ENCODE measurements around the gene SH3PXD2A. TPM values are rescaled to one million over a fixed set of nuclear protein-coding genes. Genes with fewer than 3 reads are reported as not detected.
A peak's percentile ranks its signal among the peaks of the same experiment; 100 is the strongest.

Gene SH3PXD2A
- total and polyA plus RNA-seq, 2 experiments from 2014 or later = 1.8 to 5.0 TPM

- no peaks in the 10 kb centered on the region for H3K36me3 Mint-ChIP-seq (ENCODE audit: low read depth)
- no peaks in the 10 kb centered on the region for H3K9me3 Mint-ChIP-seq
- Histone ChIP-seq H3K9me2 (ENCODE audit: insufficient read depth) (no peaks in the 10 kb centered on the region), H3K79me2 (replicated peaks; ENCODE audit: insufficient read depth) (no peaks in the 10 kb centered on the region), H4K20me1 (replicated peaks; ENCODE audit: insufficient read depth) (no peaks in the 10 kb centered on the region), H3K4me1 (ENCODE audit: insufficient read depth) (no peaks in the 10 kb centered on the region; the same call in 1 of the 2 replicates), H3F3A (replicated peaks; ENCODE audit: low read depth) (no peaks in the 10 kb centered on the region), H3K36me3 (ENCODE audit: insufficient read depth) (no peaks in the 10 kb centered on the region), H2AFZ (no peak overlapping the region), H3K27ac (ENCODE audit: low read depth) (no peak overlapping the region), H3K4me3 (no peak overlapping the region), H3K4me2 (no peak overlapping the region), H3K27me3 (ENCODE audit: insufficient read depth) (no peaks in the 10 kb centered on the region)
- no peak for TF ChIP-seq EZH2 (IDR thresholded peaks at IDR 0.05; ENCODE audit: low read depth, unreplicated experiment)
- H3K4me1 Mint-ChIP-seq = peaks cover 17% of the 10 kb centered on the region
- DNase-seq (ENCODE audit: low spot score) (no peak), ATAC-seq (peak; percentile 72)
- H3K27me3 Mint-ChIP-seq (ENCODE audit: insufficient read depth, low read depth, poor library complexity) = peaks cover 6% of the 10 kb centered on the region
- no peak overlapping the region for H3K4me3 Mint-ChIP-seq
- H3K27ac Mint-ChIP-seq = no peak overlapping the region
Measured at GRCh38 chr10:103678178-103678526, 177.2 kb downstream of the SH3PXD2A start.

- Histone ChIP-seq H4K20me1 (replicated peaks; ENCODE audit: insufficient read depth) (no peaks in the 10 kb centered on the region), H3F3A (replicated peaks; ENCODE audit: low read depth) (no peaks in the 10 kb centered on the region), H3K4me3 (no peak overlapping the region), H3K4me1 (ENCODE audit: insufficient read depth) (no peaks in the 10 kb centered on the region; the same call in 1 of the 2 replicates), H3K27me3 (ENCODE audit: insufficient read depth) (no peaks in the 10 kb centered on the region), H3K27ac (ENCODE audit: low read depth) (no peak overlapping the region), H3K4me2 (no peak overlapping the region), H3K36me3 (ENCODE audit: insufficient read depth) (no peaks in the 10 kb centered on the region), H3K79me2 (replicated peaks; ENCODE audit: insufficient read depth) (no peaks in the 10 kb centered on the region), H3K9me2 (ENCODE audit: insufficient read depth) (no peaks in the 10 kb centered on the region), H2AFZ (no peak overlapping the region)
- Mint-ChIP-seq H3K9me3 (no peaks in the 10 kb centered on the region), H3K27ac (no peak overlapping the region; the same call in 1 of the 2 replicates), H3K27me3 (ENCODE audit: insufficient read depth, low read depth, poor library complexity) (peaks cover 6% of the 10 kb centered on the region), H3K4me3 (no peak overlapping the region), H3K36me3 (ENCODE audit: low read depth) (no peaks in the 10 kb centered on the region), H3K4me1 (peaks cover 17% of the 10 kb centered on the region)
- ATAC-seq = no peak
- no peak for DNase-seq (ENCODE audit: low spot score)
- TF ChIP-seq NANOG (IDR thresholded peaks at IDR 0.05; ENCODE audit: borderline replicate concordance) = no peak
- no peak for TF ChIP-seq ZNF331 (CRISPR knock-in tag; IDR thresholded peaks at IDR 0.05; ENCODE audit: low read depth)
- TF ChIP-seq EZH2phosphoT487 (IDR thresholded peaks at IDR 0.05; ENCODE audit: unreplicated experiment) = no peak
- TF ChIP-seq EZH2 (IDR thresholded peaks at IDR 0.05; ENCODE audit: low read depth, unreplicated experiment) = no peak
- TF ChIP-seq, protein P1, sequence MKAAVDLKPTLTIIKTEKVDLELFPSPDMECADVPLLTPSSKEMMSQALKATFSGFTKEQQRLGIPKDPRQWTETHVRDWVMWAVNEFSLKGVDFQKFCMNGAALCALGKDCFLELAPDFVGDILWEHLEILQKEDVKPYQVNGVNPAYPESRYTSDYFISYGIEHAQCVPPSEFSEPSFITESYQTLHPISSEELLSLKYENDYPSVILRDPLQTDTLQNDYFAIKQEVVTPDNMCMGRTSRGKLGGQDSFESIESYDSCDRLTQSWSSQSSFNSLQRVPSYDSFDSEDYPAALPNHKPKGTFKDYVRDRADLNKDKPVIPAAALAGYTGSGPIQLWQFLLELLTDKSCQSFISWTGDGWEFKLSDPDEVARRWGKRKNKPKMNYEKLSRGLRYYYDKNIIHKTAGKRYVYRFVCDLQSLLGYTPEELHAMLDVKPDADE (IDR thresholded peaks at IDR 0.05) = no peak
- TF ChIP-seq STAT1 (IDR thresholded peaks at IDR 0.05; ENCODE audit: unreplicated experiment) = no peak
- TF ChIP-seq ZNF114 (CRISPR knock-in tag; IDR thresholded peaks at IDR 0.05) = no peak
- TF ChIP-seq CREB1 (CRISPR knock-in tag; IDR thresholded peaks at IDR 0.05; ENCODE audit: low read depth) = no peak
- TF ChIP-seq ZNF462 (CRISPR knock-in tag; IDR thresholded peaks at IDR 0.05) = no peak
- TF ChIP-seq CTCF (conservative IDR thresholded peaks at IDR 0.05; ENCODE audit: low read depth in 2 of 2) = no peak
- TF ChIP-seq POLR2AphosphoS5 (IDR thresholded peaks at IDR 0.05; ENCODE audit: low read depth) = no peak
- no peak for TF ChIP-seq JUNB (IDR thresholded peaks at IDR 0.05; ENCODE audit: unreplicated experiment)
Measured at GRCh38 chr10:103677486-103678177, 177.7 kb downstream of the SH3PXD2A start.
